H9 (cell line): Measurements from ENCODE around the gene SPATA17. TPM values are rescaled to one million over a fixed set of nuclear protein-coding genes. Genes with fewer than 3 reads are reported as not detected.

Experiments
- DNase-seq: peaks from one replicate; pipeline ENCODE4 v3.0.0-alpha.2; 2017
- H2AFZ ChIP-seq: one replicate; pipeline ENCODE4 v1.6.1; 2013; ENCODE audit warnings: mild to moderate bottlenecking, low read length, control low read depth, moderate library complexity
- H2AK5ac ChIP-seq: 2 replicates; pipeline ENCODE4 v1.6.1; 2013; ENCODE audit warnings: low read length, control low read depth, mixed read lengths; ENCODE audit not compliant: insufficient read length
- H2BK120ac ChIP-seq: one replicate; pipeline ENCODE4 v1.6.1; 2013; ENCODE audit warnings: low read depth, mild to moderate bottlenecking, low read length, control low read depth, inconsistent platforms; ENCODE audit not compliant: poor library complexity, severe bottlenecking
- H2BK12ac ChIP-seq: 2 replicates; pipeline ENCODE4 v1.6.1; 2013; ENCODE audit warnings: low read length, control low read depth, mixed read lengths, low read depth; ENCODE audit not compliant: insufficient read length
- H2BK15ac ChIP-seq: 2 replicates; pipeline ENCODE4 v1.6.1; 2013; ENCODE audit warnings: low read depth, low read length, control low read depth
- H2BK20ac ChIP-seq: one replicate; pipeline ENCODE4 v1.6.1; 2013; ENCODE audit warnings: low read depth, mild to moderate bottlenecking, low read length, control low read depth, inconsistent platforms; ENCODE audit not compliant: poor library complexity, severe bottlenecking
- H2BK5ac ChIP-seq: 2 replicates; pipeline ENCODE4 v1.6.1; 2013; ENCODE audit warnings: low read length, control low read depth, mixed read lengths; ENCODE audit not compliant: insufficient read length
- H3K14ac ChIP-seq: 2 replicates; pipeline ENCODE4 v1.6.1; 2013; ENCODE audit warnings: low read length, control low read depth; ENCODE audit not compliant: insufficient read depth
- H3K18ac ChIP-seq: 2 replicates; pipeline ENCODE4 v1.6.1; 2013; ENCODE audit warnings: low read depth, mild to moderate bottlenecking, mixed read lengths, low read length, control low read depth; ENCODE audit not compliant: insufficient read length
- H3K23ac ChIP-seq: 2 replicates; pipeline ENCODE4 v1.6.1; 2013; ENCODE audit warnings: low read length, control low read depth, mixed read lengths, low read depth; ENCODE audit not compliant: insufficient read length
- H3K23me2 ChIP-seq: 2 replicates; pipeline ENCODE4 v1.6.1; 2013; ENCODE audit warnings: low read depth, mild to moderate bottlenecking, mixed read lengths, low read length, control low read depth; ENCODE audit not compliant: insufficient read length, poor library complexity, severe bottlenecking
- H3K27ac ChIP-seq: 2 replicates; pipeline ENCODE4 v1.5.1; 2013; ENCODE audit warnings: low read length, control low read depth, mixed read lengths, low read depth; ENCODE audit not compliant: insufficient read length
- H3K27me3 ChIP-seq: 2 replicates; pipeline ENCODE4 v1.6.1; 2013; ENCODE audit warnings: low read length, control low read depth, inconsistent platforms; ENCODE audit not compliant: insufficient read depth
- H3K4ac ChIP-seq: 2 replicates; pipeline ENCODE4 v1.6.1; 2013; ENCODE audit warnings: low read depth, mild to moderate bottlenecking, control low read depth, inconsistent platforms, low read length, moderate library complexity
- H3K4me1 ChIP-seq: 2 replicates; pipeline ENCODE4 v1.6.1; 2013; ENCODE audit warnings: low read length, control low read depth, inconsistent platforms; ENCODE audit not compliant: insufficient read depth
- H3K4me2 ChIP-seq: 2 replicates; pipeline ENCODE4 v1.6.1; 2013; ENCODE audit warnings: low read length, control low read depth, mixed read lengths; ENCODE audit not compliant: insufficient read length, insufficient read depth
- H3K56ac ChIP-seq: 2 replicates; pipeline ENCODE4 v1.6.1; 2013; ENCODE audit warnings: low read depth, mild to moderate bottlenecking, mixed read lengths, low read length, control low read depth; ENCODE audit not compliant: insufficient read length
- H3K79me1 ChIP-seq: 2 replicates; pipeline ENCODE4 v1.6.1; 2013; ENCODE audit warnings: low read depth, mild to moderate bottlenecking, moderate library complexity, low read length, control low read depth, inconsistent platforms; ENCODE audit not compliant: insufficient read depth, poor library complexity, severe bottlenecking
- H3K79me2 ChIP-seq: 2 replicates; pipeline ENCODE4 v1.6.1; 2013; ENCODE audit warnings: low read length, control low read depth, inconsistent platforms; ENCODE audit not compliant: insufficient read depth
- H3K9ac ChIP-seq: 2 replicates; pipeline ENCODE4 v1.6.1; 2013; ENCODE audit warnings: low read length, control low read depth, mixed read lengths; ENCODE audit not compliant: insufficient read length; ENCODE audit errors: extremely low read depth
- H3K9me3 ChIP-seq: one replicate; pipeline ENCODE4 v1.6.1; 2013; ENCODE audit warnings: low read depth, low read length, inconsistent platforms; ENCODE audit not compliant: control insufficient read depth
- H3T11ph ChIP-seq: one replicate; pipeline ENCODE4 v1.6.1; 2013; ENCODE audit warnings: mild to moderate bottlenecking, low read length, control low read depth, inconsistent platforms
- H4K20me1 ChIP-seq: one replicate; pipeline ENCODE4 v1.6.1; 2013; ENCODE audit not compliant: control insufficient read depth, insufficient read length, insufficient read depth
- H4K5ac ChIP-seq: 2 replicates; pipeline ENCODE4 v1.6.1; 2013; ENCODE audit warnings: low read depth, mild to moderate bottlenecking, mixed read lengths, low read length, control low read depth; ENCODE audit not compliant: insufficient read length
- H4K8ac ChIP-seq: replicated peaks from 2 replicates; pipeline ENCODE4 v1.6.1; 2013; ENCODE audit warnings: low read length, control low read depth, mixed read lengths, low read depth; ENCODE audit not compliant: insufficient read length
- H4K91ac ChIP-seq: 2 replicates; pipeline ENCODE4 v1.6.1; 2013; ENCODE audit warnings: low read depth, mild to moderate bottlenecking, moderate library complexity, mixed read lengths, low read length, control low read depth; ENCODE audit not compliant: insufficient read length
- H3K27ac Mint-ChIP-seq, 3 experiments: 2 replicates in 2 of 3; 3 replicates in 1 of 3; pipeline ENCODE4 v1.8.0; 2020 to 2021; ENCODE audit warnings: mixed read lengths in 3 of 3, mild to moderate bottlenecking in 1 of 3, moderate library complexity in 1 of 3
- H3K27me3 Mint-ChIP-seq: 2 replicates; pipeline ENCODE4 v1.8.0; 2021; ENCODE audit warnings: low read depth, mild to moderate bottlenecking, moderate library complexity, mixed read lengths
- H3K36me3 Mint-ChIP-seq, 3 experiments: 2 replicates in 2 of 3; 3 replicates in 1 of 3; pipeline ENCODE4 v1.8.0; 2020 to 2021; ENCODE audit warnings: low read depth in 3 of 3, mixed read lengths in 3 of 3; ENCODE audit not compliant: insufficient read depth in 1 of 3
- H3K4me1 Mint-ChIP-seq, 2 experiments: 2 replicates each; pipeline ENCODE4 v1.8.0; 2020; ENCODE audit warnings: mixed read lengths in 2 of 2
- H3K4me3 Mint-ChIP-seq, 2 experiments: 2 replicates in 1 of 2; 3 replicates in 1 of 2; pipeline ENCODE4 v1.8.0; 2020 to 2021; ENCODE audit warnings: mild to moderate bottlenecking in 2 of 2, mixed read lengths in 2 of 2, moderate library complexity in 1 of 2
- H3K9me3 Mint-ChIP-seq, 2 experiments: 2 replicates in 1 of 2; 3 replicates in 1 of 2; pipeline ENCODE4 v1.8.0; 2020; ENCODE audit warnings: mild to moderate bottlenecking in 2 of 2, mixed read lengths in 2 of 2, moderate library complexity in 1 of 2
- CTCF ChIP-seq: fragments of 200-600 bp; sonication (generic); conservative IDR thresholded peaks from 3 replicates; pipeline ENCODE4 v1.8.0; 2021; ENCODE audit warnings: antibody characterized with exemption, mild to moderate bottlenecking
- WGBS: extraction: QIAGEN DNeasy Blood & Tissue Kit; methylation state at CpG from one replicate; pipeline ENCODE4 v1.1.7; 2013; ENCODE audit warnings: missing lambda C conversion rate, low lambda C conversion rate, mixed read lengths; ENCODE audit not compliant: insufficient read length; ENCODE audit errors: extremely low coverage; 5-methylcytosine and 5-hydroxymethylcytosine counted together
- total RNA-seq: library from RNA; stranded (reverse); gene quantifications from 2 replicates; pipeline ENCODE4 v1.2.1, GENCODE V29; 2021

Gene SPATA17
- total RNA-seq, 1 experiment from 2014 or later, result 0.44 TPM

- H2BK20ac ChIP-seq, result no peak overlapping the region
- no peak overlapping the region for H4K8ac ChIP-seq
- Mint-ChIP-seq H3K27ac (no peak overlapping the region), H3K4me3 (no peak overlapping the region), H3K9me3 (no peaks in the 10 kb centered on the region), H3K36me3 (no peaks in the 10 kb centered on the region), H3K27me3 (no peaks in the 10 kb centered on the region), H3K4me1 (no peaks in the 10 kb centered on the region)
- H3K27ac ChIP-seq, result no peak overlapping the region
- H2AK5ac ChIP-seq, result no peak overlapping the region
- H3K56ac ChIP-seq, result no peak overlapping the region
- H3K4ac ChIP-seq, result no peak overlapping the region
- no peak overlapping the region for H3K9ac ChIP-seq
- H2AFZ ChIP-seq, result no peak overlapping the region
- H2BK120ac ChIP-seq, result no peak overlapping the region
- H3K27me3 ChIP-seq, result no peaks in the 10 kb centered on the region
- H4K91ac ChIP-seq, result no peak overlapping the region
- H4K20me1 ChIP-seq, result no peaks in the 10 kb centered on the region
- H3K18ac ChIP-seq, result no peak overlapping the region
- H2BK12ac ChIP-seq, result no peak overlapping the region
- H3K14ac ChIP-seq, result no peak overlapping the region
- no peak for TF ChIP-seq CTCF
- H3K9me3 ChIP-seq, result no peaks in the 10 kb centered on the region
- H3K4me2 ChIP-seq, result no peak overlapping the region
- WGBS, result no CpG with 5 or more reads among the region's 1 CpG
- H2BK15ac ChIP-seq, result no peak overlapping the region
- H3K23me2 ChIP-seq, result no peaks in the 10 kb centered on the region
- H2BK5ac ChIP-seq, result no peak overlapping the region
- no peak overlapping the region for H3K23ac ChIP-seq
- no peak for DNase-seq
- H3K79me1 ChIP-seq, result no peaks in the 10 kb centered on the region
- no peak overlapping the region for H3T11ph ChIP-seq
- no peaks in the 10 kb centered on the region for H3K79me2 ChIP-seq
- H4K5ac ChIP-seq, result no peak overlapping the region
- no peaks in the 10 kb centered on the region for H3K4me1 ChIP-seq
Measured at GRCh38 chr1:217876401-217876800, 245.3 kb downstream of the SPATA17 start.
